Hepatocyte (in vitro differentiated cells): ENCODE measurements around the gene TNFRSF12A. TPM values are rescaled to one million over a fixed set of nuclear protein-coding genes. Genes with fewer than 3 reads are reported as not detected.

Source experiments
- DNase-seq: peaks from one replicate; pipeline ENCODE4 v3.0.0-alpha.2; 2016; ENCODE audit warnings: low spot score
- H2AFZ ChIP-seq: fragments of 200-600 bp; sonication (generic); 2 replicates; pipeline ENCODE4 v1.6.0; 2016; ENCODE audit warnings: antibody characterized with exemption, mild to moderate bottlenecking
- H3K27ac ChIP-seq: fragments of 200-600 bp; sonication (generic); 2 replicates; pipeline ENCODE4 v1.5.1; 2016; ENCODE audit warnings: mild to moderate bottlenecking
- H3K27me3 ChIP-seq: fragments of 200-600 bp; sonication (generic); 2 replicates; pipeline ENCODE4 v1.6.1; 2016
- H3K36me3 ChIP-seq: fragments of 200-600 bp; sonication (generic); replicated peaks from 2 replicates; pipeline ENCODE4 v1.5.1; 2016; ENCODE audit warnings: low read depth; ENCODE audit not compliant: insufficient read depth
- H3K4me1 ChIP-seq: fragments of 200-600 bp; sonication (generic); 2 replicates; pipeline ENCODE4 v1.5.1; 2016; ENCODE audit warnings: mild to moderate bottlenecking, moderate library complexity; ENCODE audit not compliant: insufficient read depth
- H3K4me2 ChIP-seq: fragments of 200-600 bp; sonication (generic); 2 replicates; pipeline ENCODE4 v1.6.0; 2016
- H3K4me3 ChIP-seq: fragments of 200-600 bp; sonication (generic); 2 replicates; pipeline ENCODE4 v1.5.1; 2016; ENCODE audit warnings: mild to moderate bottlenecking
- H3K79me2 ChIP-seq: fragments of 200-600 bp; sonication (generic); 2 replicates; pipeline ENCODE4 v1.6.0; 2017; ENCODE audit warnings: mild to moderate bottlenecking
- H3K9me2 ChIP-seq: fragments of 200-600 bp; sonication (generic); replicated peaks from 2 replicates; pipeline ENCODE4 v1.6.0; 2017; ENCODE audit warnings: mild to moderate bottlenecking; ENCODE audit not compliant: insufficient read depth
- H3K9me3 ChIP-seq: fragments of 200-600 bp; sonication (generic); 2 replicates; pipeline ENCODE4 v1.5.1; 2016; ENCODE audit warnings: low read depth, mild to moderate bottlenecking
- H4K20me1 ChIP-seq: fragments of 200-600 bp; sonication (generic); 2 replicates; pipeline ENCODE4 v1.6.0; 2016; ENCODE audit warnings: mild to moderate bottlenecking; ENCODE audit not compliant: insufficient read depth, poor library complexity, severe bottlenecking
- CTCF ChIP-seq: fragments of 200-600 bp; sonication (generic); IDR thresholded peaks from 2 replicates; pipeline ENCODE4 v1.5.1; 2016; ENCODE audit warnings: antibody characterized with exemption, mild to moderate bottlenecking; ENCODE audit not compliant: poor library complexity
- EZH2 ChIP-seq: fragments of 200-600 bp; sonication (generic); IDR thresholded peaks from 2 replicates; pipeline ENCODE4 v1.6.1; 2016; ENCODE audit warnings: antibody characterized with exemption, mild to moderate bottlenecking, borderline replicate concordance
- EZH2phosphoT487 ChIP-seq: fragments of 200-600 bp; sonication (generic); IDR thresholded peaks from one replicate; pipeline ENCODE4 v1.6.1; 2018; ENCODE audit warnings: antibody characterized with exemption, mild to moderate bottlenecking, low read depth, moderate library complexity; ENCODE audit not compliant: unreplicated experiment, severe bottlenecking
- WGBS: methylation state at CpG from one replicate; pipeline ENCODE4 v1.1.6; 2016; ENCODE audit warnings: low lambda C conversion rate; ENCODE audit errors: missing lambda C conversion rate; 5-methylcytosine and 5-hydroxymethylcytosine counted together
- polyA plus RNA-seq: library from polyadenylated mRNA; unstranded; fragments of >200 nt; fragmentation: Nextera tagmentation; extraction: Ambion mirVana; gene quantifications from 2 replicates; pipeline ENCODE4 v1.2.1, GENCODE V29; 2016
- total RNA-seq: library from RNA; depleted of rRNA; stranded (reverse); fragments of >200 nt; gene quantifications from 2 replicates; pipeline ENCODE4 v1.2.3, GENCODE V29; 2014

Gene TNFRSF12A
- total and polyA plus RNA-seq, 2 experiments from 2014 or later: 127 to 385 TPM

GRCh38 chr16:3059041-3059722, 39.0 kb downstream of the TNFRSF12A start:
- H3K4me3 ChIP-seq: peak overlapping the region; percentile 88
- peak overlapping the region; percentile 99 for H3K4me2 ChIP-seq
- no peaks in the 10 kb centered on the region for H3K9me3 ChIP-seq
- peaks cover 9% of the 10 kb centered on the region for H3K4me1 ChIP-seq
- peak overlapping the region; percentile 87 for H3K27ac ChIP-seq
- peak overlapping the region; percentile 89 for H2AFZ ChIP-seq
- no peaks in the 10 kb centered on the region for H3K36me3 ChIP-seq
- no peaks in the 10 kb centered on the region for H3K27me3 ChIP-seq
- TF ChIP-seq EZH2 (no peak), CTCF (peak; percentile 87)
- peak; percentile 97 for DNase-seq
- under 1% methylated on average over 35 of the region's 67 CpGs for WGBS
- H4K20me1 ChIP-seq: no peaks in the 10 kb centered on the region
- H3K9me2 ChIP-seq: no peaks in the 10 kb centered on the region
- no peaks in the 10 kb centered on the region for H3K79me2 ChIP-seq

- no peak for DNase-seq
- peak overlapping the region; percentile 54 for H2AFZ ChIP-seq
- no peak for TF ChIP-seq CTCF
- no peak for TF ChIP-seq EZH2phosphoT487
- no peak for TF ChIP-seq EZH2
- peak overlapping the region; percentile 99 for H3K4me2 ChIP-seq
- H3K27me3 ChIP-seq: no peaks in the 10 kb centered on the region
- no peak overlapping the region for H3K4me3 ChIP-seq
- H3K9me3 ChIP-seq: no peaks in the 10 kb centered on the region
- 89% methylated on average over 3 of the region's 9 CpGs for WGBS
- no peaks in the 10 kb centered on the region for H4K20me1 ChIP-seq
- H3K27ac ChIP-seq: peak overlapping the region; percentile 87
- H3K36me3 ChIP-seq: no peaks in the 10 kb centered on the region
- H3K9me2 ChIP-seq: no peaks in the 10 kb centered on the region
- H3K4me1 ChIP-seq: peaks cover 12% of the 10 kb centered on the region
- no peaks in the 10 kb centered on the region for H3K79me2 ChIP-seq
Observed at GRCh38 chr16:3059723-3060242, 39.6 kb downstream of the TNFRSF12A start.

GRCh38 chr16:3060339-3061127, 40.4 kb downstream of the TNFRSF12A start:
- Histone ChIP-seq H3K36me3 (no peaks in the 10 kb centered on the region), H3K9me3 (no peaks in the 10 kb centered on the region), H3K4me2 (no peak overlapping the region), H3K27me3 (no peaks in the 10 kb centered on the region), H3K27ac (peak overlapping the region; percentile 87), H2AFZ (no peak overlapping the region), H3K9me2 (no peaks in the 10 kb centered on the region), H4K20me1 (no peaks in the 10 kb centered on the region), H3K79me2 (no peaks in the 10 kb centered on the region), H3K4me1 (peaks cover 15% of the 10 kb centered on the region), H3K4me3 (no peak overlapping the region)
- no peak for TF ChIP-seq CTCF
- TF ChIP-seq EZH2: no peak
- TF ChIP-seq EZH2phosphoT487: no peak
- DNase-seq: no peak
- 78% methylated on average over 14 of the region's 14 CpGs for WGBS
